Bone marrow (tissue), 2 donors: ENCODE measurements around the gene CABP1.

ENCODE experiments used
- DNase-seq, 2 donors: peaks; one replicate each; lab custom pipeline; 2025; lab: John Stamatoyannopoulos, UW

CABP1 gene

DNA sequence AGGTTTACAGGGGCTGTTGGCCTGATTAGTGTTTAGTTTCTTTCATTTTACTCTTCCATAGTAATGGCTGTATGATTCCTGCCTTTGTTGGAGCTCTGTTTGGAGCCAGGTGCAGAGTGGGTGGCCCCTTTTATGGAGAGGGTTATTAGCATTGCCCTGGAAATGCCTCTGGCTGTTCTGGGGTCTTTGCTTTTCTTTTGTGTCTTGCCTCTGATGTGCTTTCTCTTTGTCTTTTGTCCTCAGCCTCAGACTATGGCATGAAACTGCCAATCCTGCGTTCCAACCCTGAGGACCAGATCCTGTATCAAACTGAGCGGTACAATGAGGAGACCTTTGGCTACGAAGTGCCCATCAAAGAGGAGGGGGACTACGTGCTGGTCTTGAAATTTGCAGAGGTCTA, 53.4 kb downstream of the CABP1 start:
- no peak for DNase-seq

DNA sequence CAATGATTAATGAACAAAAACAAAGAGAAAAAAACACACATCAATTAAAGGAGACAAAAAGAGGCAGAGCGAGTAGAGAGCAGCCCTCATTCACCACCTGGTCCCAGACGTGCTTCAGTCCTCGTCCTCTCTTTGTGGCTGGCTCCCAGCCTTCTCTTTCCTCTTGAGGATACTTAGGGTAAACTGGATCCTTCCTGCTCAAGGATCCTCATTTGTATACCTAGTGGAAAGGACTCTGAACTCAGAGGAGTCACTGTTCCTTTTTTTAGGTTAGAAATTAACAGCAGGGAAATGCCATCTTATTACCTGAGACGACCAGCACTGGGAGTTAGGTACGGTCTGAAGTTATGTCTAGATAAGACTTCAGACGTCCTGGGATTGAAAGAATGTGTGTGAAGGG, 56.2 kb downstream of the CABP1 start:
- no peak for DNase-seq

DNA sequence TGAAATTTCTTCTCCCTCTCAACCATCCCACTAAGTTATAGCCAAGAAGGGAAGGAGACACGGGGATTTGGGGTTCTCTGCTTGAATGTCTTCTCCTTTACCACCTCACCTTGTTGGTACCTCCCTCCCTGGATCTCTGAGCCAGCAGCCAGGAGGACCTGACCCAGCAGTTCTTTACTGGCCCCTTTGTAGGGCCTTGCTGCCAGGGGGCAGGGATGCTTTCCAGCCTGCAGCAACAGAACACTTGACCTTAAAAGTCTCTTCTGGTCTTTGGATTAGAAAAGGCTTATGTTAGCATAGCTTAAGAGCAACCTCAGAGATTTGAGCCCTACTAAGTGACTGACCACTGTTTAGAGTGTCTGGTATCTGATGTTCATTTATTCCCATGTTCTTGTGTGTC, 56.9 kb downstream of the CABP1 start:
- DNase-seq, result no peak

DNA sequence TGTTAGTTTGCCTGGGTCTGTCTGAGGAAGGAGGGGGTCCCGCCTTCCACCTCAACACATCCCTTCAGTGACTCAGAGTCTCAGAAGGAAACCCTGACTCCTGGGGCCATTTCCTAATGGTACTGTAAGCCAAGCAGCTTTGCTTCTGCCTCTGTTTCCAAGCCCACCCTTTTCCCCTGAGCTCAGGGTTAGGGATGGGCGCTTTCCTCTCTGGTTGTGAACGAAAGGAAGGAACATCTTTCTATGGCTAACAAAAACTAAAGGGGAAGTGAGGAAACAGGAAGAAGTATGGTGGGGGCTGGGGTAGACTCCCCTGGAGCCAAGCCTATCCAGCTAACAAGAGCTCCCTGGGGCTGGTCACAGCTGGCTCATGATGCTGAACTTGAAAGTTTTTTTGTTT, 58.2 kb downstream of the CABP1 start:
- DNase-seq, result peak in 1 of 2 donors; percentile 45

DNA sequence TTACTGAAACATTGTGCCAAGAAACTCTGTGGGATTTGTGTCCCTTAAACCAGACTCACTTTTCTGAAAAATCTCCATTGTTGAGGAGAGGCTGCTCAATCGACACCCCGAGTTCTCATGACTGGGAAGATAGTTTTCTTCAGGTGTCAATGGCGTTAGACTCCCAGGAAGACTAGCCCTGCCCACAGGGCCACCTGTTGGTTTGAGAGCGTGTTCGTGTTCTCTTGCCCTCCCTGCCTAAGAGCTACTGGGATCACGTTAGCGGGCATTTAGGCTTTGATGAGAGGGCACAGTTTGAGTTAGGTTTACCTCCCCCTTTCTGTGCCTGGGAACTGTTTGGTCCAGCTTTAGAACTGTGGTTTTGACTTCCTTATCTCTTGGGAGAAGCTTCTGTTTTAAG, 59.1 kb downstream of the CABP1 start:
- no peak for DNase-seq

DNA sequence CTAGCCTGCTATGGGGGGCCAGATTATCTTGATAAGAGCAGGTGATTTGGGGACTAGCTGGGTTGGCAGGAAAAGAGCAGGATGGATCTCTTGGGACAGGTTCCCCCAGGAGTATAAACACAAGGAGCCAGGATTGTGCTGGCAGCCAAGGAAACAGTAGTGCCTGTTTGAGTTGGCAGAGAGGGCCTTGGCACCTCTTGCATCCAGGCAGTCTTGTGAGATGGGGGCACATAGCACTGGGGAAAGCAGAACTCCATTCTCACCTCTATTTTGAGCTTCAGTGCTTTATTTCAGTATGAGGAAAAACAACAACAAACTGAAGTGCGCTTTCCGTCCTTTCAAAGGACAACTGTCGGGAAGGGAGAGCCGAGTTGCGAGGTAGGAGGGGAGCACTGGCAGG, 60.5 kb downstream of the CABP1 start:
- DNase-seq, result no peak

DNA sequence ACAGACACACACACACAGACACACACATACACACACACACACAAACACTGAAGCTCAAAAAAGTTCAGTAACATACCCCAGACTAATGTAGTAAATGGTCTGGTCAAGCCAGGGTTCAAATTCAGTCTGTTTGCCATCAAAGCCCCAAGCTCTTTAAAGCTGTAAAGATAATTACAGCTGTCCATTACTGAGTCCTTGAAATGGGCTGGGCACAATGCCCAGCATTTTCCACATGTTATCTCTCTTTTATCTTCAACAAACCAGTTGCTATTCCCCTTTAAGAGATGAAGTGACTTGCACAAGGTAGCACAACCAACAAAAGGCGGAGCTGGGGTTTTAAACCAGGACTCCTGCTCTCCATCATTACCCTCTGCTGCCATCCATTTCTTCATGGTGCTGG, 62.2 kb downstream of the CABP1 start:
- no peak for DNase-seq

DNA sequence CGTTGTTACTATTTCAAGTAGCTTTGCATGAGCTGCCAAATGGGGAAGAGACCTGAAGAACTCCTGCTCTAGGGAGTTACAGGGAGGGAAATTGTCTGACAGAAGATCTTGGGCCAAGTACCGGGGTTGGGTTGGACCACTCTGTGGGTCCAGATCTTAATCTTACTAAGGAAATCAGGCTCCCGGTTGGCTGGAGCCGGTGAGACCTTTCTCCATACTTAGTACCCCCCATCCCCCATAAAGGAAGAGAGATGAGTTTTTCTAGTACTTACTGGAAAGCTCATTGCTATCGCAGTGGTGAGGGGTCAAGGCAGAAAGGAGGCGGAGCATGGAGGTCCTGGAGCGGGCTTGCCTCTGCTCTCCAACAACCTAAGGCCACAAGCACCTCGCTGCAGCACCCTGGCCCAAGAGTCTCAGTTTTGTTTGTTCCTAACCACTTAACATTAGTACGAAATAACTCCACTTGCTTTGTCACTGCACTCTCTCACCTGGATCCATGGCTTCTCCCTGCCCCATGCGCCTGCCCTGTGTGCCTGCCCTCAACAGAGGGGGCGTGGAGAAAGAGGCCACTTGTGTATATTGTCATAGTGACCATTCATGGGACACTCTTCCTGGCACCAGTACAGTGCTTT, 63.0 kb downstream of the CABP1 start:
- DNase-seq, result no peak

DNA sequence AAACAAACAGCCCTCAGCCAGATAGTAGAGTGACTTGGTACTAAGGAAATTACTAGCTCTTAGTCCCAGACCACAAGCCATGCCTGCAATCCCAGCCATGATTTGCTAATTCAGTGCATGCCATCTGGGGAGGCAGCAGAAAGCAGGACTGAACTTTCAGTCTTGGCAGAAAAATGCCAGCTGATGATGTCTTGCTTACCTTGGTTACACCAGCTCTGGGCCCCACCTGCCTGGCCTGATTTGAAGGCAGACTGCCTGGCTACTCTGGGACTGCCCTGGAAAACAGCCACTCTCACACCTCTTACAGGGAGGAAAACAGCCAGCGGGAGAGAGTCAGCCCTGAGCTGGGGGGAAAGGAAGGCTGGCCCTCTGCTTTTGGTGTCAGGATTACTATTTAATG, 65.2 kb downstream of the CABP1 start:
- no peak for DNase-seq

DNA sequence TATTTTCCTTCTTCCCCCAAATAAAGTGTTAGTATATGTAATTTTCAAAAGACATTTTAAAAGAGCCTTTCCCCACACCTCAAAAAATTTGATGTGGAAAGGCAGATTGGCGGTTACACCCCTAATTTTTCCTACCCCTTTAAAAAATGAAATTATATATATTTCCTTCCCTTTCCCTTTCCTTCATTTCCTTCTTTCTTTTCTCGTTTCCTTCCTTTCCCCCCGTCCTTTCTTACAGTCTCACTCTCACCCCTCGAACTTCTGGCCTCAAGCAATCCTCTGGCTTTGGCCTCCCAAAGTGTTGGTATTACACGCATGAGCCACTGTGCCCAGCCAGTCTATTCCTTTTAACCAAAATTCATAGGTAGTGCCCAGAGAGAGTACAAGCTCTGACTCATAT, 65.6 kb downstream of the CABP1 start:
- DNase-seq, result no peak

DNA sequence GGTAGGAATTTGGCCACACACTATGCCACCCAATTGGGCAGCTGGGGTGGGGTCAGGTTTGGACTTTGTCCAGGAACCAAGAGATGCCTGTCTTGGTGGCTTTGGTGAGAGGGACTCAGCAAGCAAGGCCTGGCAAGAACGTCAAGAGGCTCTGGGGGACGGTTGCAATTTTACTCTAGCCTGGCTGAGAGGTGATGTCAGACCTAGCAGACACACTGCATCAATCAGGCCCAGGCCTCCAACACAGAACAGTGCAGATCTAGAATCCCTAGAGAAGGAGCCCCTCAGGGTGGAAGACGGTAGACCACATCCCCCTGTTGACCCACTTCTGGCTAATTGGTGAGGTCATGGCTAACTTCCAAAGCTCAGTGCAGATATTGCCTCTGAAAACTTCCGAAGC, 68.2 kb downstream of the CABP1 start:
- DNase-seq, result no peak

DNA sequence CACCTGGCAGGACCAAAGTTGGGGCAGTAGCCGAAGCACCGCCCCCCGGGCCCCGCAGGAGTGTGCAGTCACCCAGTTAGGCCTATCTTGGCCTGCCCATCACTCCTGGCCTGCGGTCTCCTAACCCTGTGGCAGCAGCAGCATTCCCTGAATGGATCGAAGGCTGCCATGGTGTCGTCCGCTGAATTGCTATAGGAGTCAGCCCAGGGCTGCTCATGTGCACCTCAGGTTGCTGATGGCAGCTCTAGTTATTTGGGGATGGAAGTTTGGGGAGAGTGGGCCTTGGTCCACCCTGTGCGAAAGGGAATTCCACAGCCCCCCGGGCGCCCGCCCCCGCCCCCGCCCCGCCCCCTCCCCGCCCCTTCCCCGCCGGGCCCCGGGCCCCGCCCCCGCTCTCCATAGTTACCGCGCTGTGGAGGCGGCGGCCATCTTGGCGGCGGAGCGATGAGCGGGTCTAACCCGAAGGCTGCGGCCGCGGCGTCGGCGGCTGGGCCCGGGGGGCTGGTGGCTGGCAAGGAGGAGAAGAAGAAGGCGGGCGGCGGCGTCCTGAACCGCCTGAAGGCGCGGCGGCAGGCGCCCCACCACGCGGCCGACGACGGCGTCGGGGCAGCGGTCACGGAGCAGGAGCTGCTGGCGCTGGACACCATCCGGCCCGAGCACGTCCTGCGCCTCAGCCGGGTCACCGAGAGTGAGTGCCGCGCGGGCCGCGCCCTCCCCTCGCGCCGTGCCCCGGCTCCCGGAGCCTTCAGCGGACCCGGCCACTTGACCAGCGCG, 69.8 kb downstream of the CABP1 start, which contains the start of gene UNC119B:
UNC119B (plus strand) TSS at position 428 of the 774 bp plus-strand sequence; CDS start at position 445, 17 bp downstream.
- peak in 1 of 2 donors; percentile 36 for DNase-seq

DNA sequence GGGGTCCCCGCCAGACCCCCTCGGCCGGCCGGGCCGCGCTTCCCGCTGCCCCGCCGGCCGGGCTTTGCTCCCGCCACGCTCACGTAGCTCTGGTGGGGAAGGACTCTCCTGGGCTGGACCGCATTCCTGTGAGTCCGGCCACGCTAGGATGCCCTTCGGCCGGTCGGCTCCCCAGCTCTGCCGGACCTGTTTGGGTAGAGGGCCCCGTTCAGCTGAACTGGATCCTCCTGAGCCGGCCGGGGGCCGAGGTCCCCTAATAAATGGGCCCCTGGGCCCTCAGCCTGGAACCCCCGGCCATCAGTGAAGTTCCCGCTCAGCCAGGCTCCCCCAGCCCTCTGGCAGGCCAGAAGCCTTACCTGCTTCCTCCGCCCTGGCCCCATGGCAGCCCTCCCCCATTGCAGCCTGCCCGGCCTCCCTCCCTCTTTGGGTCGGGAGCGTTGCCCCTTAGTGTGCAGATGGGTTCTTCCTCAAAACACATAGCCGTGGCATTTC, 70.4 kb downstream of the CABP1 start:
- peak in 1 of 2 donors; percentile 32 for DNase-seq

DNA sequence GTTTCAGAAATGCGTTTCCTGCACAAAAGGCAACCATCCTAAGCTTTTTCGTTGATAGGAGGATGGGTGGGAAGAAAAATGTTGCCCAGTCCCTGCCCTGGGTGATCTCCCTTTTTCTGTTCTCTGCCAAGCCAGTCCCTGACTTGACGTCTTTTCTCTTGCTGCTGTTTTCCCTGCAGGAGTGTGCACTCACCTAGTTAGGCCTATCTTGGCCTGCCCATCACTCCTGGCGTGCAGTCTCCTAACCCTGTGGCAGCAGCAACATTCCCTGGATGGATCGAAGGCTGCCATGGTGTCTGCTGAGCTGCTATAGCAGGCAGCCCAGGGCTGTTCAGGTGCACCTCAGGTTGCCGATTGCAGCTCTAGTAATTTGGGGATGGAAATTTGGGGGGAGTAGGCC, 71.0 kb downstream of the CABP1 start:
- DNase-seq, result no peak

DNA sequence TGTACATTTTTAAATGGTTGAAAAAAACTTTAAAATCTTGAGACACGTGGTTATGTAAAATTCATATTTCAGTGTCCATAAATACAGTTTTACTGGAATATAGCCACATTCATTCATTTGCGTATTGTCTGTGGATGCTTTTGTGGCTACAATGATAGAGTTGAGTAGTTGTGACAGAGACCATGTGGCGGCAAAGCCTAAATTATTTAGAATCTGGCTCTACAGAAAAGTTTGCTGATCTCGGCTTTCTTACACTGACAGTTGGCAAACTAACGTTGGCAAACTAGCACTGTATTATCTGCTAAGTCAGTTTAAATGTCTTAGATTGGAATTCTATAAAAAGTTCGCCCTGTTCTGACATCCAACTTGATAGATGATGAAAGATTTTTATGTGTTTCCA, 72.2 kb downstream of the CABP1 start:
- no peak for DNase-seq

DNA sequence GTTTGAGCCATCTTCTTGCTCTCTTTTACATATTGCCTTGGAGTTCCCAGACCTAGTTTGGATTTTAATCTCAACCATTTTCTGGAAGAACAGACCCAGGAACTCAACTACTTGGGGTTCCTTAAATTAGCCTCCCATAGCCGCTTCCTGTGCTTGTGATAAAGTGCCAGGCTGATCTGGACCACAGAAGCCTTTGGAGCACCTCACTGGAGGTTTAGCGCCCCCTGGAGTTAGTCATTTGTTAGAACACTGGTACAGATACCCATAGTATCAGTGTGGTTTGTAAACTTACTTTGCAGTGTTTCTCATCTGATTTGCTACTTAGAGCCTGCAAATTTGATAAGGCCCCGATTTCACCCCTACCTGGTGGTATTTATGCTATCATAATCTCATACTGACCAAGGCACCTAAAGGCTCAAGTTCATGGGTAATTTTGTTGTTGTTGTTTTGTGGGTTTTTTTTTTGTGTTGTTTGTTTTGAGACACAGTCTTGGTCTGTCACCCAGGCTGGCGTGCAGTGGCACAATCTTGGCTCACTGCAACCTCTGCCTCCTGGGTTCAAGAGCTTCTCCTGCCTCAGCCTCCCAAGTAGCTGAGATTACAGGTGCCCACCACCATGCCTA, 73.5 kb downstream of the CABP1 start:
- DNase-seq, result peak; percentile 16 to 77
